ENCODE measurements around the gene DDR1.
"Not testable (repeated sequence)": the region's sequence is repeated elsewhere in the genome, so short reads cannot be mapped to it uniquely, and the experiment has no call there.

Gene DDR1

GRCh38 chr6:30924040-30924627 is 39.8 kb downstream of the DDR1 start:
- H3K9me3 Mint-ChIP-seq; H3K27ac Mint-ChIP-seq; H3K27me3 Mint-ChIP-seq (ENCODE audit: low read depth); H3K4me1 Mint-ChIP-seq (ENCODE audit: low read depth); H3K4me3 Mint-ChIP-seq: not testable (repeated sequence)
- peaks cover 22% of the 10 kb centered on the region for H3K36me3 Mint-ChIP-seq (ENCODE audit: low read depth)

- no peaks in the 10 kb centered on the region for H3K4me1 Mint-ChIP-seq (ENCODE audit: low read depth)
- H3K27me3 Mint-ChIP-seq (ENCODE audit: low read depth) = no peaks in the 10 kb centered on the region
- no peaks in the 10 kb centered on the region for H3K9me3 Mint-ChIP-seq
- peaks cover 17% of the 10 kb centered on the region for H3K36me3 Mint-ChIP-seq (ENCODE audit: low read depth)
- H3K4me3 Mint-ChIP-seq = no peak overlapping the region
- H3K27ac Mint-ChIP-seq = no peak overlapping the region
Observed at GRCh38 chr6:30926644-30927043, 42.3 kb downstream of the DDR1 start.

- H3K36me3 Mint-ChIP-seq (ENCODE audit: low read depth) = peaks cover 17% of the 10 kb centered on the region
- not testable (repeated sequence) for H3K27me3 Mint-ChIP-seq (ENCODE audit: low read depth); H3K27ac Mint-ChIP-seq; H3K9me3 Mint-ChIP-seq; H3K4me3 Mint-ChIP-seq; H3K4me1 Mint-ChIP-seq (ENCODE audit: low read depth)
Observed at GRCh38 chr6:30927080-30927479, 42.8 kb downstream of the DDR1 start.

- Mint-ChIP-seq H3K36me3 (ENCODE audit: low read depth) (peaks cover 14% of the 10 kb centered on the region), H3K27ac (no peak overlapping the region), H3K4me3 (no peak overlapping the region), H3K4me1 (ENCODE audit: low read depth) (no peaks in the 10 kb centered on the region), H3K9me3 (no peaks in the 10 kb centered on the region), H3K27me3 (ENCODE audit: low read depth) (no peaks in the 10 kb centered on the region)
Observed at GRCh38 chr6:30928677-30929076, 44.4 kb downstream of the DDR1 start.

GRCh38 chr6:30930506-30930905 is 46.2 kb downstream of the DDR1 start:
- no peaks in the 10 kb centered on the region for H3K27me3 Mint-ChIP-seq (ENCODE audit: low read depth)
- peaks cover 14% of the 10 kb centered on the region for H3K36me3 Mint-ChIP-seq (ENCODE audit: low read depth)
- no peaks in the 10 kb centered on the region for H3K9me3 Mint-ChIP-seq
- no peak overlapping the region for H3K27ac Mint-ChIP-seq
- H3K4me1 Mint-ChIP-seq (ENCODE audit: low read depth) = no peaks in the 10 kb centered on the region
- H3K4me3 Mint-ChIP-seq = no peak overlapping the region

GRCh38 chr6:30931272-30931671 is 47.0 kb downstream of the DDR1 start:
- H3K27me3 Mint-ChIP-seq (ENCODE audit: low read depth) = peaks cover 3% of the 10 kb centered on the region
- no peak overlapping the region for H3K27ac Mint-ChIP-seq
- H3K4me3 Mint-ChIP-seq = no peak overlapping the region
- no peaks in the 10 kb centered on the region for H3K4me1 Mint-ChIP-seq (ENCODE audit: low read depth)
- H3K9me3 Mint-ChIP-seq = no peaks in the 10 kb centered on the region
- peaks cover 11% of the 10 kb centered on the region for H3K36me3 Mint-ChIP-seq (ENCODE audit: low read depth)

GRCh38 chr6:30931969-30932645 is 47.8 kb downstream of the DDR1 start, which contains the start of gene SFTA2:
Gene SFTA2 (minus strand): TSS chr6:30932170. CDS start chr6:30932096, 74 bp downstream.
- no peaks in the 10 kb centered on the region for H3K4me1 Mint-ChIP-seq (ENCODE audit: low read depth)
- H3K4me3 Mint-ChIP-seq = no peak within 1 kb of the TSS
- H3K27ac Mint-ChIP-seq = no peak within 1 kb of the TSS
- peaks cover 6% of the 10 kb centered on the region for H3K36me3 Mint-ChIP-seq (ENCODE audit: low read depth)
- H3K27me3 Mint-ChIP-seq (ENCODE audit: low read depth) = peaks cover 8% of the 10 kb centered on the region
- H3K9me3 Mint-ChIP-seq = no peaks in the 10 kb centered on the region

GRCh38 chr6:30932665-30933365 is 48.5 kb downstream of the DDR1 start:
- no peaks in the 10 kb centered on the region for H3K9me3 Mint-ChIP-seq
- H3K27me3 Mint-ChIP-seq (ENCODE audit: low read depth) = peaks cover 8% of the 10 kb centered on the region
- H3K4me3 Mint-ChIP-seq = no peak overlapping the region
- no peak overlapping the region for H3K27ac Mint-ChIP-seq
- peaks cover 6% of the 10 kb centered on the region for H3K36me3 Mint-ChIP-seq (ENCODE audit: low read depth)
- no peaks in the 10 kb centered on the region for H3K4me1 Mint-ChIP-seq (ENCODE audit: low read depth)

- Mint-ChIP-seq H3K4me3 (no peak overlapping the region), H3K4me1 (ENCODE audit: low read depth) (no peaks in the 10 kb centered on the region), H3K27ac (no peak overlapping the region), H3K27me3 (ENCODE audit: low read depth) (peaks cover 18% of the 10 kb centered on the region), H3K36me3 (ENCODE audit: low read depth) (no peaks in the 10 kb centered on the region), H3K9me3 (no peaks in the 10 kb centered on the region)
Observed at GRCh38 chr6:30935018-30935417, 50.7 kb downstream of the DDR1 start.

- Mint-ChIP-seq H3K36me3 (ENCODE audit: low read depth) (no peaks in the 10 kb centered on the region), H3K9me3 (no peaks in the 10 kb centered on the region), H3K4me3 (no peak overlapping the region), H3K4me1 (ENCODE audit: low read depth) (no peaks in the 10 kb centered on the region), H3K27ac (no peak overlapping the region), H3K27me3 (ENCODE audit: low read depth) (peaks cover 35% of the 10 kb centered on the region)
Observed at GRCh38 chr6:30937265-30937664, 52.9 kb downstream of the DDR1 start.

- Mint-ChIP-seq H3K4me1 (ENCODE audit: low read depth) (no peaks in the 10 kb centered on the region), H3K27me3 (ENCODE audit: low read depth) (peaks cover 49% of the 10 kb centered on the region), H3K36me3 (ENCODE audit: low read depth) (no peaks in the 10 kb centered on the region), H3K4me3 (no peak overlapping the region), H3K27ac (no peak overlapping the region), H3K9me3 (no peaks in the 10 kb centered on the region)
Observed at GRCh38 chr6:30938730-30939129, 54.4 kb downstream of the DDR1 start.

- H3K9me3 Mint-ChIP-seq = no peaks in the 10 kb centered on the region
Observed at GRCh38 chr6:30939473-30939872, 55.2 kb downstream of the DDR1 start.

GRCh38 chr6:30940361-30940986 is 56.2 kb downstream of the DDR1 start, which contains the start of gene MUCL3:
Gene MUCL3 (plus strand): TSS chr6:30940973. CDS start chr6:30941000, 27 bp downstream.
- Mint-ChIP-seq H3K4me3 (no peak within 1 kb of the TSS), H3K27me3 (ENCODE audit: low read depth) (peaks cover 61% of the 10 kb centered on the region), H3K4me1 (ENCODE audit: low read depth) (no peaks in the 10 kb centered on the region), H3K36me3 (ENCODE audit: low read depth) (no peaks in the 10 kb centered on the region), H3K27ac (no peak within 1 kb of the TSS), H3K9me3 (no peaks in the 10 kb centered on the region)

More at GRCh38 chr6:30939473-30939872, 55.2 kb downstream of the DDR1 start:
- H3K4me1 Mint-ChIP-seq (ENCODE audit: low read depth) = no peaks in the 10 kb centered on the region
- peaks cover 55% of the 10 kb centered on the region for H3K27me3 Mint-ChIP-seq (ENCODE audit: low read depth)
- H3K4me3 Mint-ChIP-seq = no peak overlapping the region
- H3K27ac Mint-ChIP-seq = no peak overlapping the region
- H3K36me3 Mint-ChIP-seq (ENCODE audit: low read depth) = no peaks in the 10 kb centered on the region

GRCh38 chr6:30942338-30943060 is 58.2 kb downstream of the DDR1 start:
- Mint-ChIP-seq H3K4me3 (no peak overlapping the region), H3K27ac (no peak overlapping the region), H3K9me3 (no peaks in the 10 kb centered on the region), H3K36me3 (ENCODE audit: low read depth) (no peaks in the 10 kb centered on the region), H3K4me1 (ENCODE audit: low read depth) (no peaks in the 10 kb centered on the region), H3K27me3 (ENCODE audit: low read depth) (peaks cover 71% of the 10 kb centered on the region)

All from T-helper 1 cell treated with Interleukin-12 subunit alpha and Interleukin-12 subunit beta and Interleukin-4 antibody, amounts not matched to agents 30 μg/mL and 1 μg/mL, for 36 hours (primary cell).